PC-3 (cell line): Measurements from ENCODE around the gene RNF157. TPM values are rescaled to one million over a fixed set of nuclear protein-coding genes. Genes with fewer than 3 reads are reported as not detected.

Source experiments
- ATAC-seq: fragments of 200-7000 bp; cut with Tn5 transposase; 2 replicates; pipeline ENCODE4 v1.9.1; 2020; ENCODE audit warnings: mild to moderate bottlenecking, moderate library complexity
- BruUV-seq: library from RNA; stranded (reverse); fragments of 400-500 nt; replicated peaks from 2 replicates; lab custom pipeline; 2021; lab: Mats Ljungman, UMichigan
- CTCF ChIA-PET: fragments of 300-600 bp; sonication (Branson Sonifier 250); formaldehyde crosslinking; loops from one replicate; lab custom pipeline; 2022; ENCODE audit warnings: antibody characterized with exemption; lab: Charles Lee
- POLR2A ChIA-PET: fragments of 300-600 bp; sonication (Branson Sonifier 250); formaldehyde crosslinking; loops from one replicate; lab custom pipeline; 2022; ENCODE audit warnings: antibody characterized with exemption; ENCODE audit not compliant: unreplicated experiment; lab: Charles Lee
- DNase-seq: peaks from one replicate; pipeline ENCODE4 v3.0.0-alpha.2; 2015
- H2AFZ ChIP-seq: fragments of 300-600 bp; sonication (generic); 2 replicates; pipeline ENCODE4 v1.6.0; 2016; ENCODE audit warnings: antibody characterized with exemption, low read length
- H3F3A ChIP-seq: fragments of 300-600 bp; sonication (generic); one replicate; pipeline ENCODE4 v1.6.0; 2017; ENCODE audit warnings: antibody characterized with exemption, low read length, control low read depth, mild to moderate bottlenecking; ENCODE audit not compliant: unreplicated experiment
- H3K27ac ChIP-seq: fragments of 300-600 bp; sonication (generic); 2 replicates; pipeline ENCODE4 v1.5.1; 2016; ENCODE audit warnings: mild to moderate bottlenecking, low read length
- H3K27me3 ChIP-seq: fragments of 300-600 bp; sonication (generic); 2 replicates; pipeline ENCODE4 v1.6.1; 2016; ENCODE audit warnings: low read length, mixed read lengths
- H3K36me3 ChIP-seq: fragments of 300-600 bp; sonication (generic); 2 replicates; pipeline ENCODE4 v1.6.1; 2016; ENCODE audit warnings: low read depth, mixed run types, low read length, mixed read lengths
- H3K4me1 ChIP-seq: fragments of 300-600 bp; sonication (generic); 2 replicates; pipeline ENCODE4 v1.5.1; 2016; ENCODE audit warnings: low read length; ENCODE audit not compliant: insufficient read depth
- H3K4me2 ChIP-seq: fragments of 300-600 bp; sonication (generic); 2 replicates; pipeline ENCODE4 v1.6.0; 2016; ENCODE audit warnings: low read length
- H3K4me3 ChIP-seq: fragments of 300-600 bp; sonication (generic); 2 replicates; pipeline ENCODE4 v1.5.1; 2016; ENCODE audit warnings: mild to moderate bottlenecking, low read length, mixed read lengths
- H3K79me2 ChIP-seq: fragments of 300-600 bp; sonication (generic); 2 replicates; pipeline ENCODE4 v1.6.1; 2017; ENCODE audit warnings: low read length, mixed read lengths
- H3K9ac ChIP-seq: fragments of 300-600 bp; sonication (generic); 2 replicates; pipeline ENCODE4 v1.6.0; 2016; ENCODE audit warnings: mild to moderate bottlenecking, low read length
- H3K9me2 ChIP-seq: fragments of 300-600 bp; sonication (generic); replicated peaks from 2 replicates; pipeline ENCODE4 v1.6.1; 2016; ENCODE audit warnings: mixed run types, low read length, mixed read lengths
- H3K9me3 ChIP-seq: fragments of 300-600 bp; sonication (generic); 2 replicates; pipeline ENCODE4 v1.6.1; 2016; ENCODE audit warnings: low read length, mixed read lengths
- H4K20me1 ChIP-seq: fragments of 300-600 bp; sonication (generic); 2 replicates; pipeline ENCODE4 v1.6.1; 2016; ENCODE audit warnings: low read length, mixed read lengths
- EZH2 ChIP-seq: fragments of 300-600 bp; sonication (generic); IDR thresholded peaks from one replicate; pipeline ENCODE4 v1.6.1; 2017; ENCODE audit warnings: antibody characterized with exemption, mild to moderate bottlenecking, low read length; ENCODE audit not compliant: unreplicated experiment
- EZH2phosphoT487 ChIP-seq: fragments of 300-600 bp; sonication (generic); IDR thresholded peaks from 2 replicates; pipeline ENCODE4 v1.6.1; 2018; ENCODE audit warnings: mild to moderate bottlenecking, antibody characterized with exemption, low read length, borderline replicate concordance
- intact Hi-C: fragments of 100-400 bp; cut with micrococcal nuclease; formaldehyde crosslinking; loops from 2 replicates; pipeline ENCODE4 v1.9.0; 2023
- total RNA-seq: library from RNA; depleted of rRNA; stranded (reverse); fragments of >200 nt; gene quantifications from 2 replicates; pipeline ENCODE4 v1.2.3, GENCODE V29; 2014
- TF ChIP-seq, protein P1 (sequence below): fragments of 300-600 bp; sonication (generic); conservative IDR thresholded peaks from 2 replicates; pipeline ENCODE4 v1.5.1; 2017; ENCODE audit warnings: antibody characterized with exemption, low read depth, mild to moderate bottlenecking, low read length

The RNF157 gene
- total RNA-seq, 1 experiment from 2014 or later: 7.4 TPM

DNA sequence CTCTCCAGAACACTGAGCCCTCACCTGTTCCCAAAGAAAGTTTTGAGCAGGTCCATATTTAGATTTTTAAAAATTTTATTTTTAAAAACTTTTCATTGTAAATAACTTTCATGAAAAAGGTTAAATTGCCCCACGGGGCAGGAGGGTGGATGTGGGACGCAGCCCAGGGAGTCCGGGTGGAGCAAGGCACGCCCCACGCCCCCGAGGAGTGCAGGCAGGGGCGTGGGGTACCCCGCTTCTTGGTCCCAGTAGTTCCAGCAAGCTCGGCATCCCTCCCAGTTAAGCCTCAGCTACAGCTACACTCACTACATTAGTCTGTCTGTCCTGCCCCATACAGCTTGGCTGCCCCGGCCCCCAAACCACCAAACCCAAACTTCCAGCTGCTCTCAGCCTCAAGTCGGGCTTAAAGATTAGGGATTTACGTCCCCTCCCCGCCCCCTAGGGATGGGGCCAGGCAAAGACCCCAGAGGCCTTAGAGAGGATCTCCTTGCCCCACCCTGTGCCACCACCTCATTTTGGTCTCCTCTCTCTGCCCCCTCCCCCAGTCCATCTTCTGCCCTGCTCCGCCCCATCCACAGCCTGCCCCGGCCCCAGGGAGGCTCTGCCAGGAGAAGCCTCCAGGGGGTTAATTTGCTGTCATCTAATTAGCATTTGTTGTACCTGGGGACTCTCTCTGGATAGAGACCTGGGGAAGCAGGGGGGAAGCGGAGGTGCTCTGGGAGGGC is 103.9 kb downstream of the RNF157 start:
- intact Hi-C loops: no loop called here
- Histone ChIP-seq H3K27ac (no peak overlapping the region), H3K79me2 (no peaks in the 10 kb centered on the region), H4K20me1 (no peaks in the 10 kb centered on the region), H3K36me3 (no peaks in the 10 kb centered on the region), H3K4me3 (no peak overlapping the region), H3K9ac (no peak overlapping the region), H3F3A (no peaks in the 10 kb centered on the region), H2AFZ (no peak overlapping the region), H3K4me1 (peaks cover 17% of the 10 kb centered on the region), H3K9me3 (no peaks in the 10 kb centered on the region), H3K9me2 (no peaks in the 10 kb centered on the region), H3K27me3 (no peaks in the 10 kb centered on the region), H3K4me2 (no peak overlapping the region)
- ATAC-seq (no peak), DNase-seq (no peak)
- BruUV-seq: no TSS peak
- TF ChIP-seq EZH2 (no peak), EZH2phosphoT487 (no peak)
- TF ChIP-seq, protein P1, sequence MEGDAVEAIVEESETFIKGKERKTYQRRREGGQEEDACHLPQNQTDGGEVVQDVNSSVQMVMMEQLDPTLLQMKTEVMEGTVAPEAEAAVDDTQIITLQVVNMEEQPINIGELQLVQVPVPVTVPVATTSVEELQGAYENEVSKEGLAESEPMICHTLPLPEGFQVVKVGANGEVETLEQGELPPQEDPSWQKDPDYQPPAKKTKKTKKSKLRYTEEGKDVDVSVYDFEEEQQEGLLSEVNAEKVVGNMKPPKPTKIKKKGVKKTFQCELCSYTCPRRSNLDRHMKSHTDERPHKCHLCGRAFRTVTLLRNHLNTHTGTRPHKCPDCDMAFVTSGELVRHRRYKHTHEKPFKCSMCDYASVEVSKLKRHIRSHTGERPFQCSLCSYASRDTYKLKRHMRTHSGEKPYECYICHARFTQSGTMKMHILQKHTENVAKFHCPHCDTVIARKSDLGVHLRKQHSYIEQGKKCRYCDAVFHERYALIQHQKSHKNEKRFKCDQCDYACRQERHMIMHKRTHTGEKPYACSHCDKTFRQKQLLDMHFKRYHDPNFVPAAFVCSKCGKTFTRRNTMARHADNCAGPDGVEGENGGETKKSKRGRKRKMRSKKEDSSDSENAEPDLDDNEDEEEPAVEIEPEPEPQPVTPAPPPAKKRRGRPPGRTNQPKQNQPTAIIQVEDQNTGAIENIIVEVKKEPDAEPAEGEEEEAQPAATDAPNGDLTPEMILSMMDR: no peak
- ChIA-PET CTCF (interaction anchor here (1.0 kb wide), 1 partner anchor 322 kb away, joined by 5 read pairs; no protein-coding TSS in a partner anchor), POLR2A (no interaction called here)

- Histone ChIP-seq H3K9ac (no peak overlapping the region), H3K9me3 (no peaks in the 10 kb centered on the region), H3K27me3 (no peaks in the 10 kb centered on the region), H3K36me3 (no peaks in the 10 kb centered on the region), H2AFZ (no peak overlapping the region), H3K4me2 (no peak overlapping the region), H3F3A (no peaks in the 10 kb centered on the region), H3K4me3 (no peak overlapping the region), H3K9me2 (no peaks in the 10 kb centered on the region), H3K4me1 (peaks cover 14% of the 10 kb centered on the region), H3K79me2 (no peaks in the 10 kb centered on the region), H3K27ac (no peak overlapping the region), H4K20me1 (no peaks in the 10 kb centered on the region)
- CTCF ChIA-PET: interaction anchor here (1.0 kb wide), 1 partner anchor 323 kb away, joined by 5 read pairs; no protein-coding TSS in a partner anchor
- no TSS peak for BruUV-seq
- POLR2A ChIA-PET: no interaction called here
- ATAC-seq (no peak), DNase-seq (no peak)
- no peak for TF ChIP-seq EZH2phosphoT487
- no peak for TF ChIP-seq EZH2
- TF ChIP-seq, protein P1: no peak
- intact Hi-C loops: no loop called here
These were observed 104.5 kb downstream of the RNF157 start for GRCh38 chr17:76135810-76136188.
